HG02981 (cell line): ENCODE data around the gene ST3GAL3.

ENCODE experiments used
- ATAC-seq: cut with Tn5 transposase; IDR thresholded peaks from one replicate; pipeline ENCODE4 v1.9.1; 2021; ENCODE audit warnings: mild to moderate bottlenecking, moderate library complexity; ENCODE audit not compliant: unreplicated experiment

ST3GAL3 gene

DNA sequence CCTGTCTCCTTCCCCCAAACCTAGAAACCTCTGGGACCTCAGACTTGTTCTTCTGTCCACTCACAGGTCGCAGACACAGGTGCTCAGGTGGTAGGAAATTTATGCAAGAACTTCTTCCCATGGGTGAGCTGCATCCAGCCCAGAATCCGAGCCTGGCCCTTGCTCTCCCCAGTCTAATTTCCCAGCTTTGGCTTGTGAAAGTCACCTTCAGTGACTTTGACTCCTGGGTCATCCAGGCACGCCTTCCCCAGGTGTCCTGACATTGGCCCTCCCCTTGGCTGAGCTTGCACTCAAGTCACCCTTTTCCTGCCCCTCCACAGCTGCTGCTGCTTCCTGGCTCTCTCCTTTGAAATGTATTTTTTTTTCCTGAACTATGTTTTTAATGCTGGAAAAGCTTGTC, 246.0 kb downstream of the ST3GAL3 start:
- ATAC-seq, result no peak

DNA sequence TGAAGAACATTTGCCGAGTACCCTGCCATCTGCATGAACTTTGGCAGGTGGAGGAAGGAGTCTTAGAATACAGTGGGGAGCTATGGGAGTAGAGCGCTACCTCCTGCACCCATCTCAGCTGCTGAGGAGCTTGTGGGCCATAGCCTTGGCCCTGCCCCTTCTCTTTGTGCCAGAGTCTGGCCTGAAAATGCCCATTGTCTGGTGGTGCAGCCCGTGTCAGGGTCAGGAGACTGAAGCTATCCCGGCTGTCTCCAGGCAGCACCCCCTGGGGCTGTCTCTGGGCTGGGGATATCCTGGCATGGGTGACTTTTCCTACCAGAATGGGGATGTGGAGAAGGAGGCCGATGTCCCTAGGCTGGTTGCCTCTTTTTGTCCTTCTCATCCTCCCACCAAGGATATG, 246.7 kb downstream of the ST3GAL3 start:
- ATAC-seq, result no peak

DNA sequence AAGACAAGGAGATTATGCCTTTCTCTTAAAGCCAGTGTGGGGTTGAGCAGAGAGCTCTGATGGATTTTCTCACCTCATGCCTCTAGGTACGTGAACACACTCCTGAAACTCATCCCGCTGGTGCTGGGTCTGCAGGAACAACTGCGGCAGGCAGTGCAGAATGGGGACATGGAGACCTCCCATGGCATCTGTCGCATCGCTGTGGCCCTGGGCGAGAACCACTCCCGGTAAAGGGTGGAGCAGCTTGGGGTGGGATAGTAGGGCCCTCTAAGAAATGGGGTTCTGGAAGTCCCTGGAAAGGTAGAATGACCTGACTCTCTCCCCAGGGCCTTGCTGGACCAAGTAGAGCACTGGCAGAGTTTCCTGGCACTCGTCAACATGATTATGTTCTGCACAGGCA, 248.9 kb downstream of the ST3GAL3 start:
- ATAC-seq, result no peak

DNA sequence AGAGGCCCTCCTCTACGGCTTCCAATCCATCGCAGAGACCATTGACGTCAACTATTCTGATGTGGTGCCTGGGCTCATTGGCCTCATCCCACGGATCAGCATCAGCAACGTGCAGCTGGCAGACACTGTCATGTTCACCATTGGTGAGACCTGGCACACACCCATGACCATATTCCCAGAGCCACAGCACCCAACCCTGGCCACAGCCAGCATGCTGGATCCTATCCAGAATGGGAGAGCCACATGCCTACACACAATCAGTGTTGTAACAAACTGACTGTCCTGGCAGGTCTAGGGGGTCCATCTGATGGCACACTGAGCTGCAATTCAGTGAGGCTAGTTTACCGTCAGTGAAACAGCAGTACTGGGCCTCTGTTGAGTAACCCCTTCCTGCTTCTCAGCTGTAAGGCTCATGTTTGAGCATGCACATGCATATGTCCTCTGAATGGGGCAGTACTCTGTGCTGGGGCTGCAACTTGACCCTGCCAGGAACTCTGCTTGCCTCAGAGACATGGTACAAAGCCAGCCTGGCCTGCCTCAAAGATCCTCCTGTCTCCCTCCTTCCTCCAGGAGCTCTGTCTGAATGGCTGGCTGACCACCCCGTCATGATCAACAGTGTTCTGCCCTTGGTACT, 250.2 kb downstream of the ST3GAL3 start:
- ATAC-seq, result no peak

DNA sequence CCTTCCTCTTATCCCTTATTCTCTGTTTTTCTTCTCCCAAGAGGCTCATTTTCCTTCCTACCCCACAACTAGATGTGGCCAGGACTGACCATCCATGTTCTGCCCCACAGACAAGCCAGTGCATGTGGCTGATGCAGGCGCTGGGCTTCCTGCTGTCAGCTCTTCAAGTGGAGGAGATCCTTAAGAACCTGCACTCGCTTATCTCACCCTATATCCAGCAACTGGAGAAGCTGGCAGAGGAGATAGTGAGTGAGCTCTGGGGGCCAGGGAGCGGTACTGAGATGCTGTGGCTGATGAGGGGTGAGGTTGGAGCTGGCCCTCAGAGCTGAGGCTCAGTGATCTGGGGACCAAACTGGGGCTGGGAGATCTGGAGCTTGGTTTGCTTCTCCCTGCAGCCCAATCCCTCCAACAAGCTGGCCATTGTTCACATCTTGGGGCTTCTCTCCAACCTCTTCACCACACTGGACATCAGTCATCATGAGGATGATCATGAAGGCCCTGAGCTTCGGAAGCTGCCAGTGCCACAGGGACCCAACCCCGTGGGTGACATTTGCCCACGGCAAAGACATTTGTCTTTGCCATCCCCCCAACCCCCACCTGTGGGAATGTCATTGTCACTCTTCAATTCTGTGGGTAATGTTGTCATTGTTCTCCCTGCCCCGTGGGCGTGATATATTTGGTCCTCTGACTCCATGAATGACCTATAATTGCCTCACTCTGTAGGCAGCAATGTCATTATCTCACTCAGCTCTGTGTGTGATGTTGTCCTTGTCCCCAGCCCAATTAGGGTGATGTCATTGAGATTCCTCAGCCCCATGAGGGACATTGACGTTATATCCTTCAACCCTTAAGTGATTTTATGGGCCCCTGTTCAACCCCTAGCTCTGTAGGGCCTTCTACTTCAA, 251.3 kb downstream of the ST3GAL3 start:
- ATAC-seq, result no peak

DNA sequence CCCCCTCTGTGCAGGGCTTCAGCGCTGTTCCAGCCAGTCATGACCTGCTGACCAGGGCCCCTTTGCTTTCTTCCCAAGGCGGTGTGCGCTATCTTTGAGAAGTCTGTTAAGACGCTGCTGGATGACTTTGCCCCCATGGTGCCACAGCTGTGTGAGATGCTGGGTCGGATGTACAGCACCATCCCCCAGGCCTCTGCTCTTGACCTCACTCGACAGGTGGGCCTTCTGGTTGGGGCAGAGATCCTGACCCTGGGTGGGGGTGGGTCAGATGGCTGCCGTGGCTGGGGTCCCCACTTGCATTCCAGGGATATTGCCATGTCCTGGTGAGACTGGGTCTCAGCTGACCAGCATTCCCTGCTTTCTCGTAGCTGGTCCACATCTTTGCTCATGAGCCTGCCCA, 253.5 kb downstream of the ST3GAL3 start:
- ATAC-seq, result no peak

DNA sequence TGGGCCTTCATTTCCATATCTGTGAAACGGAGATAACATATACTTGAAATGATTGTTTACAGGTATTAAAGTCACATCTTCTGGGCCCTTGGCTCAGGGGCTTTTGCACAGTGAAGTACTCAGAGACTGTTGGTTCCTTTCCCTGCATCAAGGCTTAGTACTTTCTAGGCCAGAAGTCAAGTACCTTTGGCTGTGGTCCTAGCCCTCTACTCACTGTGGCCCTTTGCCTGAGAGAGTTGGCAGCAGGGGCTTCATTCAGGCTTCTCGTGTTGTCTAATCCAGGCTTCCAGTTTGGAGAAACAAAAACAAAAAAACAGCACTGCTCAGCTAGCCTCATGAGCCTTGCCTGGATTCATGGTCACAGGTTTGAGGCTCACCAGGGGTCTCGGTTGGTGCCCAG, 254.4 kb downstream of the ST3GAL3 start:
- no peak for ATAC-seq

- ATAC-seq, result no peak
These were observed 255.0 kb downstream of the ST3GAL3 start for GRCh38 chr1:43962324-43962723.

GRCh38 chr1:43963006-43963405, 255.7 kb downstream of the ST3GAL3 start:
- no peak for ATAC-seq

- ATAC-seq, result no peak
These were observed 256.6 kb downstream of the ST3GAL3 start for GRCh38 chr1:43963890-43964289.

- ATAC-seq, result no peak
These were observed 258.0 kb downstream of the ST3GAL3 start for GRCh38 chr1:43965316-43965715.

GRCh38 chr1:43968348-43968948, 261.1 kb downstream of the ST3GAL3 start:
- no peak for ATAC-seq

DNA sequence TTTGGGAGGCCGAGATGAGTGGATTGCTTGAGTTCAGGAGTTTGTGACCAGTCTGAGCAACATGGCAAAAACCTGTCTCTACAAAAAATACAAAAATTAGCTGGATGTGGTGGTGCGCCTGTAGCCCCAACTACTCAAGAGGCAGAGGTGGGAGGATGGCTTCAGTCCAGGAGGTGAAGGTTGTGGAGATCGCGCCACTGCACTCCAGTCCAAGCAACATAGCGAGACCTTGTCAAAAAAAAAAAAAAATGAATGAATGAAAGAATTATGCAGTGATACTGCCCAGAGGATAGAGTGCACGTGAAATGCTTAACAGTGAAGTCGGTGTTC, 262.0 kb downstream of the ST3GAL3 start:
- no peak for ATAC-seq

GRCh38 chr1:43969746-43970466, 262.6 kb downstream of the ST3GAL3 start, which contains the start of gene DPH2:
Gene DPH2, plus strand, starts transcription at chr1:43970010. Its CDS starts 166 bp downstream, at chr1:43970176.
- ATAC-seq, result peak; percentile 86

GRCh38 chr1:43970502-43970901, 263.2 kb downstream of the ST3GAL3 start:
- ATAC-seq, result no peak

DNA sequence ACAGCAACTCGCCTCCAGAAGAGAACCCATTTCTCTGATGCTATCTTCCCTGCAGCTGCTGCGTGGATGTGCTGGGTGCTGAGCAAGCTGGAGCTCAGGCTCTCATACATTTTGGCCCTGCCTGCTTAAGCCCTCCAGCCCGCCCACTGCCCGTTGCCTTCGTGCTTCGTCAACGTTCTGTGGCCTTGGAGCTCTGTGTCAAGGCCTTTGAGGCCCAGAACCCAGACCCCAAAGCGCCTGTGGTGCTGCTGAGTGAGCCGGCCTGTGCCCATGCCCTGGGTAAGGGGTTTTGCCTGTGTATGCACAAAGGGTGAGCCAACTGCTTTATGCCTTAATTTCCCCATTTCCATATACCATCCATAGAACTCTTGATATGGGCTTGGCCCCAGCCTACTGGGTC, 263.6 kb downstream of the ST3GAL3 start:
- ATAC-seq, result no peak

GRCh38 chr1:43971336-43971980, 264.1 kb downstream of the ST3GAL3 start:
- no peak for ATAC-seq

GRCh38 chr1:43973981-43974442, 266.7 kb downstream of the ST3GAL3 start:
- ATAC-seq, result no peak

- ATAC-seq, result peak; percentile 61
These were observed 267.3 kb downstream of the ST3GAL3 start, which contains the start of gene ATP6V0B for GRCh38 chr1:43974443-43975248. Gene ATP6V0B, plus strand, starts transcription at chr1:43974960. Its CDS starts 81 bp downstream, at chr1:43975041.
